ENCODE data around the gene SPACA5. TPM values are rescaled to one million over a fixed set of nuclear protein-coding genes. Genes with fewer than 3 reads are reported as not detected.
"Not testable (repeated sequence)": the region's sequence is repeated elsewhere in the genome, so short reads cannot be mapped to it uniquely, and the experiment has no call there.

The SPACA5 gene
- total and polyA plus RNA-seq, 2 donors = 0.71 TPM; not detected in 1

DNA sequence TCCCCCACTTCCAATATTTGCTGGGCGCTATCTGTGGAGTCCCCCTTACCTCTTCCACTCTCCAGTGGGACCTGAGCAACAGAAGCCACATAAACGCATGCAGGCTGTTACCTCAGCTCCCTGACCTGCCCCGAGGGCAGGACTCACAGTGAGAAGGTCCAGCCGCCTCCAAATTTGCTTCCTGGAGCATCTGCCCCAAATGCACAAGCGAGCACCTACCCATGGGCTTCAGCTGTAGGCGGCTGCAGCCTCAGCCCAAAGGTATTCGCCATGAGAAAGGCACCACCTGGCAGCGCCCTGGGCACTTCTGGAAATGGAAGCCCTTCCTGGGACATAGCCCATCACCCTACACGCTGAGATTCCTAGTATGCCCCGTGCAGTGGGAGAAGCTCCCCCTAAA is 23.4 kb downstream of the SPACA5 start:
- no peak for DNase-seq (ENCODE audit: low read depth in 6 of 9, low spot score in 9 of 9)
- 98% methylated on average over 10 of the region's 10 CpGs for WGBS
- no peak overlapping the region for H3K4me3 ChIP-seq (ENCODE audit: low read length in 2 of 2)
- no peaks in the 10 kb centered on the region for H3K36me3 ChIP-seq (ENCODE audit: control insufficient read depth in 2 of 2, insufficient read depth in 2 of 2, low read length in 1 of 2)
- no peaks in the 10 kb centered on the region for H3K4me1 ChIP-seq (ENCODE audit: control insufficient read depth in 2 of 2, insufficient read depth in 2 of 2, low read length in 2 of 2)
- no peak overlapping the region for H3K27ac ChIP-seq (ENCODE audit: low read depth in 1 of 2, low read length in 1 of 2)
- no peaks in the 10 kb centered on the region for H3K9me3 ChIP-seq (ENCODE audit: control insufficient read depth in 2 of 2, insufficient read depth in 1 of 2, low read length in 1 of 2)
- H3K27me3 ChIP-seq (ENCODE audit: control insufficient read depth in 2 of 2, insufficient read depth in 1 of 2, low read length in 1 of 2) = no peaks in the 10 kb centered on the region

- not testable (repeated sequence) for H3K4me1 ChIP-seq (ENCODE audit: control insufficient read depth in 2 of 2, insufficient read depth in 2 of 2, low read length in 2 of 2); H3K4me3 ChIP-seq (ENCODE audit: low read length in 2 of 2)
Observed at GRCh38 chrX:48030641-48031173, 23.9 kb downstream of the SPACA5 start.

GRCh38 chrX:48035891-48036290 is 29.1 kb downstream of the SPACA5 start:
- H3K27ac ChIP-seq (ENCODE audit: low read depth in 1 of 2, low read length in 1 of 2) = no peak overlapping the region
- no peaks in the 10 kb centered on the region for H3K36me3 ChIP-seq (ENCODE audit: control insufficient read depth in 2 of 2, insufficient read depth in 2 of 2, low read length in 1 of 2)
- no peaks in the 10 kb centered on the region for H3K27me3 ChIP-seq (ENCODE audit: control insufficient read depth in 2 of 2, insufficient read depth in 1 of 2, low read length in 1 of 2)
- no peak overlapping the region for H3K4me3 ChIP-seq (ENCODE audit: low read length in 2 of 2)
- no peak for DNase-seq (ENCODE audit: low read depth in 6 of 9, low spot score in 9 of 9)
- no peaks in the 10 kb centered on the region for H3K9me3 ChIP-seq (ENCODE audit: control insufficient read depth in 2 of 2, insufficient read depth in 1 of 2, low read length in 1 of 2)
- H3K4me1 ChIP-seq (ENCODE audit: control insufficient read depth in 2 of 2, insufficient read depth in 2 of 2, low read length in 2 of 2) = no peaks in the 10 kb centered on the region
- WGBS = 93% methylated on average over 4 of the region's 4 CpGs

More at GRCh38 chrX:48030641-48031173, 23.9 kb downstream of the SPACA5 start:
- H3K27me3 ChIP-seq (ENCODE audit: control insufficient read depth in 2 of 2, insufficient read depth in 1 of 2, low read length in 1 of 2); DNase-seq (ENCODE audit: low read depth in 6 of 9, low spot score in 9 of 9); H3K36me3 ChIP-seq (ENCODE audit: control insufficient read depth in 2 of 2, insufficient read depth in 2 of 2, low read length in 1 of 2); H3K27ac ChIP-seq (ENCODE audit: low read depth in 1 of 2, low read length in 1 of 2); H3K9me3 ChIP-seq (ENCODE audit: control insufficient read depth in 2 of 2, insufficient read depth in 1 of 2, low read length in 1 of 2): not testable (repeated sequence)
- WGBS = 97% methylated on average over 10 of the region's 10 CpGs

DNA sequence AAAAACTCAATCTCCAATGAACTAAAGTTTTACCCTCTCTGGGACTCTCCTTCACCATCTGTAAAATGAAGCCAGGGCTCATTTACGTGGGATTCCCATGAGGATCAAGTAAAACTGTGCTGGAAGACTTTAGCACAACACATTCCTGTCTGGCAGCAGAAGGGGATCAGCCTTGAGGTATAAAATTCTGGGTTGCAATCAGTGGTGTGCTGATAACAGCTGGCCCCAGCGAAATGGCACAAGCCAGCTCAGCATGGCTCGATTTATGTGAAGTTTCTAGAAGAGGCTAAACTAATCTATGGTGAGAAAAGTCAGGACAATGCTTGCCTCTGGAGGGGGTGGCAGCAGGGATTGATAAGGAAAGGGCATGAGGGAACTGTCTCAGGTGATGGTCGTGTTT is 36.3 kb downstream of the SPACA5 start:
- Histone ChIP-seq H3K27me3 (ENCODE audit: control insufficient read depth in 2 of 2, insufficient read depth in 1 of 2, low read length in 1 of 2) (no peaks in the 10 kb centered on the region), H3K9me3 (ENCODE audit: control insufficient read depth in 2 of 2, insufficient read depth in 1 of 2, low read length in 1 of 2) (no peaks in the 10 kb centered on the region), H3K27ac (ENCODE audit: low read depth in 1 of 2, low read length in 1 of 2) (no peak overlapping the region), H3K36me3 (ENCODE audit: control insufficient read depth in 2 of 2, insufficient read depth in 2 of 2, low read length in 1 of 2) (no peaks in the 10 kb centered on the region), H3K4me1 (ENCODE audit: control insufficient read depth in 2 of 2, insufficient read depth in 2 of 2, low read length in 2 of 2) (no peaks in the 10 kb centered on the region), H3K4me3 (ENCODE audit: low read length in 2 of 2) (no peak overlapping the region)
- DNase-seq (ENCODE audit: low read depth in 6 of 9, low spot score in 9 of 9) = no peak
- WGBS = 98% methylated on average over 4 of the region's 4 CpGs

DNA sequence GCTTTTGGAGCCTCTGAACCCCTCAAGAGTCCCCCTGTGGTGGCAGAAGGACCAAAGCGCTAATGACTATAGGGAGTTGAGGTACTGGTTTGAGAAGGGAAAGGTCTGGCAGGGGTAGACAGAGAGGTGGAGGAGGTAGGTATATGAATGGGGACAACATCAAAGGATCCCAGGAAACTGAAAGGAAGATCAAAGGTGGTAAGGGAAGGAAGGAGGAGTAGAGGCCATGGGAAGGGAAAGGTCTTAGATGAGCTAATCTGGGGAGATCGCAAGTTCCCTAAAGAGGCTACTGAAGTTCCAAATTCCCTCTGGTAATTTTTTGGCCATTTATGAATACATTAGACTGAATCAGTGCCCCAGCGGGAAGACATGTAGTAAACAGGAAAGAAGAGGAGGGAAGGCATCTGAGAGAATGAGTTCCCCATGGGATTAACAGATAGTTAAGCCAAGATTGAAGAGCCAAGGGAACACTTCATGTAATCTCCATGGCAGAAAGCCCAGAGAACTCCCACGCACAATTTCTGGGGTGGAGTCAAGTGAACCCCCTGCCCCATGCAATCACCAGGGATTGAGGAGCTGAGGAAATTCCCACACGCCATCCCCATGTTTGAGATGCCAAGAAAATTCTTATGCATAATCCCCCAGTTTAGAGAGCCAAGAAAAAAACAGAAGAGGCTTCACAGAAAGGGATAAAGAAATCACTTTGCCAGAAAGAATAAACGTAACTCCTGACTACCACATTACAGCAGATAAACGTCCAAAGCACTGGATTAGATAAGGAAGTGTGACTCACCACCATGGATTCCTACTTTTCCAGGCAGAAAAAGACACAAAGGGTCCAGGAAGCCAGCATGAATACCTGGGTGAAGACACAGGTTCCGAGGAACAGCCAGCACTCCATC is 38.9 kb downstream of the SPACA5 start:
- Histone ChIP-seq H3K9me3 (ENCODE audit: control insufficient read depth in 2 of 2, insufficient read depth in 1 of 2, low read length in 1 of 2) (no peaks in the 10 kb centered on the region), H3K4me1 (ENCODE audit: control insufficient read depth in 2 of 2, insufficient read depth in 2 of 2, low read length in 2 of 2) (no peaks in the 10 kb centered on the region), H3K4me3 (ENCODE audit: low read length in 2 of 2) (no peak overlapping the region), H3K36me3 (ENCODE audit: control insufficient read depth in 2 of 2, insufficient read depth in 2 of 2, low read length in 1 of 2) (no peaks in the 10 kb centered on the region), H3K27ac (ENCODE audit: low read depth in 1 of 2, low read length in 1 of 2) (no peak overlapping the region), H3K27me3 (ENCODE audit: control insufficient read depth in 2 of 2, insufficient read depth in 1 of 2, low read length in 1 of 2) (no peaks in the 10 kb centered on the region)
- no peak for DNase-seq (ENCODE audit: low read depth in 6 of 9, low spot score in 9 of 9)
- 93% methylated on average over 8 of the region's 8 CpGs for WGBS

DNA sequence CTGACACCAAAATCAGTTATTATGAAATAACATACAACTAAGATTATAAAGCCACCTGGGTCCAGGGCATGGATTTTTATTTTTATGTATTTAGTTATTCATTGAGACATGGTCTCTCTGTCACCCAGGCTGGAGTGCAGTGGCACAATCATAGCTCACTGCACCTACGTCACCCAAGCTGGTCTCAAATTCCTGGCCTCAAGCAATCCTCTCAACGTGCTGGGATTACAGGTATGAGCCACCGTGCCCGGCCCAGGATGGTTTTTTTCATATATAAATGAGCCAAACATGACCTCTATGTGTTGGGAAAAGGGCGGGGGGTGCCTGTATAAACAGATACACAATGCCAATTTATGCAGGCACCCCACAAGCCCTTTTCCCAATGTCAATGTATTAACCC is 40.1 kb downstream of the SPACA5 start:
- no peak overlapping the region for H3K27ac ChIP-seq (ENCODE audit: low read depth in 1 of 2, low read length in 1 of 2)
- H3K9me3 ChIP-seq (ENCODE audit: control insufficient read depth in 2 of 2, insufficient read depth in 1 of 2, low read length in 1 of 2) = no peaks in the 10 kb centered on the region
- no peaks in the 10 kb centered on the region for H3K27me3 ChIP-seq (ENCODE audit: control insufficient read depth in 2 of 2, insufficient read depth in 1 of 2, low read length in 1 of 2)
- no peaks in the 10 kb centered on the region for H3K36me3 ChIP-seq (ENCODE audit: control insufficient read depth in 2 of 2, insufficient read depth in 2 of 2, low read length in 1 of 2)
- DNase-seq (ENCODE audit: low read depth in 6 of 9, low spot score in 9 of 9) = no peak
- H3K4me3 ChIP-seq (ENCODE audit: low read length in 2 of 2) = no peak overlapping the region
- 96% methylated on average over 5 of the region's 5 CpGs for WGBS
- H3K4me1 ChIP-seq (ENCODE audit: control insufficient read depth in 2 of 2, insufficient read depth in 2 of 2, low read length in 2 of 2) = no peaks in the 10 kb centered on the region

DNA sequence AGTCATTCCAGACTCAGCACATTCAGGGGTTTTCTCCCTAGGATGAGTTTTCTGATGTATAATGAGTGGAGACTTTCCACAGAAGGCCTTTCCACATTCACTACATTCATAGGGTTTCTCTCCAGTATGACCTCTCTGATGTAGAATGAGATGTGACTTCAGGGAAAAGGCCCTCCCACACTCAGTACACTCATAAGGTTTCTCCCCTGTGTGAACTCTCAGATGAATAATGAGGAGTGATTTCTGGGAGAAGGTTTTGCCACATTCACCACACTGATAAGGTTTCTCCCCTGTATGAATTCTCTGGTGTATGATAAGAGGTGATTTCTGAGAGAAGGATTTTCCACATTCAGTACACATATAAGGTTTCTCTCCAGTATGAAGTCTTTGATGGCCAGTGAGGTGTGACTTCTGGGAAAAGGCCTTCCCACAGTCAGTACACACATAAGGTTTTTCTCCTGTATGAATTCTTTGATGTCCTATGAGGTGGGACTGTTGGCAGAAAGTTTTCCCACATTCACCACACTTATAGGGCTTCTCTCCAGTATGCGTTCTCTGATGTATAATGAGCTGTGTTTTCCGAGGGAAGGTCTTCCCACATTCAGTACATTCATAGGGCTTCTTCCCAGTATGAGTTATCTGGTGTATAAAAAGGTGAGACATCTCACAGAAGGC is 52.0 kb downstream of the SPACA5 start:
- no peaks in the 10 kb centered on the region for H3K9me3 ChIP-seq (ENCODE audit: control insufficient read depth in 2 of 2, insufficient read depth in 1 of 2, low read length in 1 of 2)
- no peak overlapping the region for H3K27ac ChIP-seq (ENCODE audit: low read depth in 1 of 2, low read length in 1 of 2)
- no peak overlapping the region for H3K4me3 ChIP-seq (ENCODE audit: low read length in 2 of 2)
- H3K27me3 ChIP-seq (ENCODE audit: control insufficient read depth in 2 of 2, insufficient read depth in 1 of 2, low read length in 1 of 2) = no peaks in the 10 kb centered on the region
- peaks cover 0 to 2% of the 10 kb centered on the region in 2 donors for H3K36me3 ChIP-seq (ENCODE audit: control insufficient read depth in 2 of 2, insufficient read depth in 2 of 2, low read length in 1 of 2)
- no peaks in the 10 kb centered on the region for H3K4me1 ChIP-seq (ENCODE audit: control insufficient read depth in 2 of 2, insufficient read depth in 2 of 2, low read length in 2 of 2)
- no peak for DNase-seq (ENCODE audit: low read depth in 6 of 9, low spot score in 9 of 9)
- 96% methylated on average over 2 of the region's 2 CpGs for WGBS

DNA sequence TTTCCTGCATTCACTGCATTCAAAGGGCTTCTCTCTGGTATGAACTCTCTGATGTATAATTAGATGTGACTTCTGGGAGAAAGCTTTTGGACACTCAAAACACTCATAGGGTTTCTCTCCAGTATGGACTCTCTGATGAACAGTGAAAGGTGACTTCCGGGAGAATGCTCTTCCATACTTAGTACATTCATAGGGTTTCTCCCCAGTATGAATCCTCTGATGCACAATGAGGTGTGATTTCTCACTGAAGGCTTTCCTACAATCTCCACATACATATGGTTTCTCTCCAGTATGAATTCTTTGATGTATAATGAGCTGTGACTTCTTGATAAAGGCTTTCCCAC is 52.5 kb downstream of the SPACA5 start:
- Histone ChIP-seq H3K9me3 (ENCODE audit: control insufficient read depth in 2 of 2, insufficient read depth in 1 of 2, low read length in 1 of 2) (no peaks in the 10 kb centered on the region), H3K36me3 (ENCODE audit: control insufficient read depth in 2 of 2, insufficient read depth in 2 of 2, low read length in 1 of 2) (peaks cover 0 to 2% of the 10 kb centered on the region in 2 donors), H3K4me1 (ENCODE audit: control insufficient read depth in 2 of 2, insufficient read depth in 2 of 2, low read length in 2 of 2) (no peaks in the 10 kb centered on the region), H3K27me3 (ENCODE audit: control insufficient read depth in 2 of 2, insufficient read depth in 1 of 2, low read length in 1 of 2) (no peaks in the 10 kb centered on the region), H3K27ac (ENCODE audit: low read depth in 1 of 2, low read length in 1 of 2) (no peak overlapping the region), H3K4me3 (ENCODE audit: low read length in 2 of 2) (no peak overlapping the region)
- DNase-seq (ENCODE audit: low read depth in 6 of 9, low spot score in 9 of 9) = no peak
- WGBS = 91% methylated on average over 1 of the region's 1 CpG

Data from thymus (tissue), 11 donors.